Measurements from ENCODE around the gene GALNT10. TPM values are rescaled to one million over a fixed set of nuclear protein-coding genes. Genes with fewer than 3 reads are reported as not detected.

The GALNT10 gene
- total and polyA plus RNA-seq, 9 of the 15 experiments (the other 6 are each of a cell fraction or from before 2014, with no cell fraction given) = 4.6 to 37.1 (median 13.3) TPM

DNA sequence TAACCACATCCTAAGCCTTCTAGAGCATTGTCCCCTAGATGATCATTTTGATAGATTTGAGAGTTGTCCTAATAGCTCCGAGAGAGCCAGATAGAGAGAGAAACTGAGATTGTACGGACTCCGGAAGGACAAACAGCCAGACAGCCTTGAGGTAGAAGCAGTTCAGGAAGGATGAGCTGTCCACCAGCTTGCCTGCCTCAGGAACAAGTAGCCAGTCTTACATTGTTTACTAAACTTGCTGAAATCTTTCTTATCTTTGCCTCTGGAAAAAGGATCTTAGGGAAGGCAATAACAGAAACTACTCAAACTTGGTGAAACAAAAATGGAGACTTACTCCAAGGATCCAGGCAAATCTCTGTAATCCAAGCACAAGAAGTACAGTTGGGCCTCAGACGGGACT, 216.3 kb downstream of the GALNT10 start:
- 88% methylated on average over 4 of the region's 4 CpGs for WGBS (ENCODE audit: insufficient coverage, low coverage, missing lambda C conversion rate)
- CTCF ChIA-PET (ENCODE audit: low intra/inter-chr PET ratio) = no interaction called here
- no peak overlapping the region for H3K4me3 ChIP-seq
- no peak for TF ChIP-seq BDP1 (IDR thresholded peaks at IDR 0.05; ENCODE audit: insufficient read depth, insufficient read length)
- TF ChIP-seq, protein P1, sequence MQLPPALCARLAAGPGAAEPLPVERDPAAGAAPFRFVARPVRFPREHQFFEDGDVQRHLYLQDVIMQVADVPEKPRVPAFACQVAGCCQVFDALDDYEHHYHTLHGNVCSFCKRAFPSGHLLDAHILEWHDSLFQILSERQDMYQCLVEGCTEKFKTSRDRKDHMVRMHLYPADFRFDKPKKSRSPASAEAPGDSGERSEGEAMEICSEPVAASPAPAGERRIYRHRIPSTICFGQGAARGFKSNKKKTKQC (CRISPR knock-in tag; IDR thresholded peaks at IDR 0.05) = no peak
- TF ChIP-seq TAF7 (tag; IDR thresholded peaks at IDR 0.05) = no peak
- TF ChIP-seq MCM3 (IDR thresholded peaks at IDR 0.05) = no peak
- TF ChIP-seq, protein P2, sequence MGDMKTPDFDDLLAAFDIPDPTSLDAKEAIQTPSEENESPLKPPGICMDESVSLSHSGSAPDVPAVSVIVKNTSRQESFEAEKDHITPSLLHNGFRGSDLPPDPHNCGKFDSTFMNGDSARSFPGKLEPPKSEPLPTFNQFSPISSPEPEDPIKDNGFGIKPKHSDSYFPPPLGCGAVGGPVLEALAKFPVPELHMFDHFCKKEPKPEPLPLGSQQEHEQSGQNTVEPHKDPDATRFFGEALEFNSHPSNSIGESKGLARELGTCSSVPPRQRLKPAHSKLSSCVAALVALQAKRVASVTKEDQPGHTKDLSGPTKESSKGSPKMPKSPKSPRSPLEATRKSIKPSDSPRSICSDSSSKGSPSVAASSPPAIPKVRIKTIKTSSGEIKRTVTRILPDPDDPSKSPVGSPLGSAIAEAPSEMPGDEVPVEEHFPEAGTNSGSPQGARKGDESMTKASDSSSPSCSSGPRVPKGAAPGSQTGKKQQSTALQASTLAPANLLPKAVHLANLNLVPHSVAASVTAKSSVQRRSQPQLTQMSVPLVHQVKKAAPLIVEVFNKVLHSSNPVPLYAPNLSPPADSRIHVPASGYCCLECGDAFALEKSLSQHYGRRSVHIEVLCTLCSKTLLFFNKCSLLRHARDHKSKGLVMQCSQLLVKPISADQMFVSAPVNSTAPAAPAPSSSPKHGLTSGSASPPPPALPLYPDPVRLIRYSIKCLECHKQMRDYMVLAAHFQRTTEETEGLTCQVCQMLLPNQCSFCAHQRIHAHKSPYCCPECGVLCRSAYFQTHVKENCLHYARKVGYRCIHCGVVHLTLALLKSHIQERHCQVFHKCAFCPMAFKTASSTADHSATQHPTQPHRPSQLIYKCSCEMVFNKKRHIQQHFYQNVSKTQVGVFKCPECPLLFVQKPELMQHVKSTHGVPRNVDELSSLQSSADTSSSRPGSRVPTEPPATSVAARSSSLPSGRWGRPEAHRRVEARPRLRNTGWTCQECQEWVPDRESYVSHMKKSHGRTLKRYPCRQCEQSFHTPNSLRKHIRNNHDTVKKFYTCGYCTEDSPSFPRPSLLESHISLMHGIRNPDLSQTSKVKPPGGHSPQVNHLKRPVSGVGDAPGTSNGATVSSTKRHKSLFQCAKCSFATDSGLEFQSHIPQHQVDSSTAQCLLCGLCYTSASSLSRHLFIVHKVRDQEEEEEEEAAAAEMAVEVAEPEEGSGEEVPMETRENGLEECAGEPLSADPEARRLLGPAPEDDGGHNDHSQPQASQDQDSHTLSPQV (IDR thresholded peaks at IDR 0.05) = no peak
- TF ChIP-seq, protein P3, sequence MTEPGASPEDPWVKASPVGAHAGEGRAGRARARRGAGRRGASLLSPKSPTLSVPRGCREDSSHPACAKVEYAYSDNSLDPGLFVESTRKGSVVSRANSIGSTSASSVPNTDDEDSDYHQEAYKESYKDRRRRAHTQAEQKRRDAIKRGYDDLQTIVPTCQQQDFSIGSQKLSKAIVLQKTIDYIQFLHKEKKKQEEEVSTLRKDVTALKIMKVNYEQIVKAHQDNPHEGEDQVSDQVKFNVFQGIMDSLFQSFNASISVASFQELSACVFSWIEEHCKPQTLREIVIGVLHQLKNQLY (CRISPR knock-in tag; conservative IDR thresholded peaks at IDR 0.05) = no peak
- TF ChIP-seq ZFP36 (IDR thresholded peaks at IDR 0.05; ENCODE audit: low read depth, low read length, partially characterized antibody) = no peak
- no peak for TF ChIP-seq ZNF57 (CRISPR knock-in tag; IDR thresholded peaks at IDR 0.05)
- no peak for TF ChIP-seq ETV5 (CRISPR knock-in tag; IDR thresholded peaks at IDR 0.05; ENCODE audit: low read depth)
- TF ChIP-seq ZNF12 (CRISPR knock-in tag; IDR thresholded peaks at IDR 0.05) = no peak
- TF ChIP-seq CEBPB (tag; IDR thresholded peaks at IDR 0.05) = no peak
- TF ChIP-seq, protein P4, sequence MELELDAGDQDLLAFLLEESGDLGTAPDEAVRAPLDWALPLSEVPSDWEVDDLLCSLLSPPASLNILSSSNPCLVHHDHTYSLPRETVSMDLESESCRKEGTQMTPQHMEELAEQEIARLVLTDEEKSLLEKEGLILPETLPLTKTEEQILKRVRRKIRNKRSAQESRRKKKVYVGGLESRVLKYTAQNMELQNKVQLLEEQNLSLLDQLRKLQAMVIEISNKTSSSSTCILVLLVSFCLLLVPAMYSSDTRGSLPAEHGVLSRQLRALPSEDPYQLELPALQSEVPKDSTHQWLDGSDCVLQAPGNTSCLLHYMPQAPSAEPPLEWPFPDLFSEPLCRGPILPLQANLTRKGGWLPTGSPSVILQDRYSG (tag; conservative IDR thresholded peaks at IDR 0.05; ENCODE audit: low read depth) = no peak
- TF ChIP-seq, protein P5, sequence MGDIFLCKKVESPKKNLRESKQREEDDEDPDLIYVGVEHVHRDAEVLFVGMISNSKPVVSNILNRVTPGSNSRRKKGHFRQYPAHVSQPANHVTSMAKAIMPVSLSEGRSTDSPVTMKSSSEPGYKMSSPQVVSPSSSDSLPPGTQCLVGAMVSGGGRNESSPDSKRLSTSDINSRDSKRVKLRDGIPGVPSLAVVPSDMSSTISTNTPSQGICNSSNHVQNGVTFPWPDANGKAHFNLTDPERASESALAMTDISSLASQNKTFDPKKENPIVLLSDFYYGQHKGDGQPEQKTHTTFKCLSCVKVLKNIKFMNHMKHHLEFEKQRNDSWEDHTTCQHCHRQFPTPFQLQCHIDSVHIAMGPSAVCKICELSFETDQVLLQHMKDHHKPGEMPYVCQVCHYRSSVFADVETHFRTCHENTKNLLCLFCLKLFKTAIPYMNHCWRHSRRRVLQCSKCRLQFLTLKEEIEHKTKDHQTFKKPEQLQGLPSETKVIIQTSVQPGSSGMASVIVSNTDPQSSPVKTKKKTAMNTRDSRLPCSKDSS (IDR thresholded peaks at IDR 0.05; ENCODE audit: low read depth, partially characterized antibody) = no peak
- TF ChIP-seq SMARCA4 (IDR thresholded peaks at IDR 0.05) = no peak
- TF ChIP-seq RBM34 (IDR thresholded peaks at IDR 0.05; ENCODE audit: borderline replicate concordance, insufficient read depth, low read length) = no peak
- no peak for TF ChIP-seq LARP7 (IDR thresholded peaks at IDR 0.05)
- no peak for TF ChIP-seq TEAD1 (CRISPR knock-in tag; IDR thresholded peaks at IDR 0.05)

More for the DNA sequence above, 216.3 kb downstream of the GALNT10 start:
- no peak for FAIRE-seq
- H3K27ac ChIP-seq (ENCODE audit: extremely low read depth, low read depth, low read length) = no peak overlapping the region
- H3K4me2 ChIP-seq (ENCODE audit: insufficient read depth, low read length) = no peak overlapping the region
- in situ Hi-C loops (cut with MboI) = no loop called here
- H3K9me1 ChIP-seq (ENCODE audit: control insufficient read depth, insufficient read depth, low read length) = no peaks in the 10 kb centered on the region
- DNase-seq (ENCODE audit: extremely low read depth in 1 of 4, low spot score in 3 of 4) = no peak
- H3K9me3 ChIP-seq (replicated peaks; ENCODE audit: control insufficient read depth, insufficient read depth, low read depth, low read length) = no peaks in the 10 kb centered on the region
- ATAC-seq = no peak
- H3K36me3 ChIP-seq (ENCODE audit: control insufficient read depth, insufficient read depth, low read length) = peaks cover 14% of the 10 kb centered on the region; the same call in 2 of the 3 replicates
- H4K20me1 ChIP-seq (replicated peaks; ENCODE audit: control insufficient read depth, insufficient read depth, low read length) = no peaks in the 10 kb centered on the region
- BruUV-seq (replicated peaks) = no TSS peak
- peaks cover 0 to 9% of the 10 kb centered on the region in 2 experiments; a peak in 3 of 5 replicates for H3K4me1 ChIP-seq (replicated peaks in 1 of 2; ENCODE audit: control insufficient read depth in 2 of 2, insufficient read depth in 2 of 2, low read length in 2 of 2)
- POLR2A ChIA-PET = no interaction called here
- no peaks in the 10 kb centered on the region for H3K79me2 ChIP-seq (ENCODE audit: control insufficient read depth, insufficient read depth, low read length)
- intact Hi-C loops (cut with micrococcal nuclease) = no loop called here
- H3K27me3 ChIP-seq (ENCODE audit: control insufficient read depth in 2 of 2, insufficient read depth in 2 of 2, low read length in 2 of 2) = no peaks in the 10 kb centered on the region
- no peak overlapping the region for H2AFZ ChIP-seq (ENCODE audit: low read depth, low read length)
- H3K9ac ChIP-seq (ENCODE audit: insufficient read depth in 1 of 2, low read depth in 2 of 2, low read length in 2 of 2) = no peak overlapping the region

All from K562 (cell line).